T-cell (primary cell): ENCODE data around the gene PAK1. TPM values are rescaled to one million over a fixed set of nuclear protein-coding genes. Genes with fewer than 3 reads are reported as not detected.

Experiments used
- ATAC-seq, 4 experiments: fragments of 200-7000 bp in 3 of 4; fragments of 150-1000 bp in 1 of 4; cut with Tn5 transposase; replicated peaks in 1 of 4; 1 replicate in 3 of 4; 2 replicates in 1 of 4; pipeline ENCODE4 v1.10.0; 2021; ENCODE audit warnings: moderate library complexity in 3 of 4, mild to moderate bottlenecking in 2 of 4, moderate number of reproducible peaks in 1 of 4
- CTCF ChIA-PET, 2 donors: fragments of 300-600 bp; sonication (Branson Sonifier 250); formaldehyde crosslinking; loops; one replicate each; lab custom pipeline; 2022; ENCODE audit warnings: antibody characterized with exemption in 2 of 2; lab: Charles Lee
- POLR2A ChIA-PET, 2 donors: fragments of 300-600 bp; sonication (Branson Sonifier 250); formaldehyde crosslinking; loops; one replicate each; lab custom pipeline; 2022; ENCODE audit warnings: antibody characterized with exemption in 2 of 2; lab: Charles Lee
- DNase-seq, 35 experiments: peaks; one replicate each; pipeline versions ENCODE4 v3.0.0 to v3.0.0-alpha.2; 2013 to 2023
- H3K27ac ChIP-seq: one replicate; pipeline ENCODE4 v1.5.1; 2013; ENCODE audit warnings: low read length
- H3K27me3 ChIP-seq, 2 experiments: replicated peaks in 1 of 2; 1 replicate in 1 of 2; 2 replicates in 1 of 2; pipeline versions ENCODE4 v1.6.1 to v1.7.0; 2013; ENCODE audit warnings: low read length in 1 of 2, mixed read lengths in 1 of 2; ENCODE audit not compliant: control insufficient read depth in 2 of 2, insufficient read depth in 2 of 2; ENCODE audit errors: extremely low read depth in 1 of 2
- H3K36me3 ChIP-seq, 2 donors: 1 replicate in 1 of 2; 2 replicates in 1 of 2; pipeline versions ENCODE4 v1.6.1 to v1.7.0; 2013; ENCODE audit warnings: low read length in 1 of 2; ENCODE audit not compliant: control insufficient read depth in 2 of 2, insufficient read depth in 1 of 2; ENCODE audit errors: extremely low read depth in 1 of 2
- H3K4me1 ChIP-seq, 2 experiments: 1 replicate in 1 of 2; 2 replicates in 1 of 2; pipeline versions ENCODE4 v1.6.1 to v1.7.0; 2013; ENCODE audit warnings: low read length in 2 of 2, mixed read lengths in 1 of 2; ENCODE audit not compliant: insufficient read depth in 2 of 2, control insufficient read depth in 1 of 2; ENCODE audit errors: extremely low read depth in 1 of 2
- H3K4me3 ChIP-seq, 2 donors: 1 replicate in 1 of 2; 2 replicates in 1 of 2; pipeline versions ENCODE4 v1.5.1 to v1.7.0; 2013; ENCODE audit warnings: mild to moderate bottlenecking in 2 of 2, low read length in 1 of 2, moderate library complexity in 1 of 2; ENCODE audit not compliant: control insufficient read depth in 1 of 2; ENCODE audit errors: extremely low read depth in 1 of 2
- H3K9me3 ChIP-seq: 2 replicates; pipeline ENCODE4 v1.7.0; 2013
- H3K27ac Mint-ChIP-seq, 2 donors: one replicate each; pipeline ENCODE4 v1.8.0; 2020 to 2021; ENCODE audit warnings: mild to moderate bottlenecking in 2 of 2, mixed read lengths in 2 of 2
- H3K27me3 Mint-ChIP-seq, 2 donors: one replicate each; pipeline ENCODE4 v1.8.0; 2021 to 2022; ENCODE audit warnings: mixed read lengths in 2 of 2
- H3K36me3 Mint-ChIP-seq: one replicate; pipeline ENCODE4 v1.8.0; 2021; ENCODE audit warnings: mixed read lengths
- H3K4me1 Mint-ChIP-seq, 3 donors: one replicate each; pipeline ENCODE4 v1.8.0; 2020 to 2022; ENCODE audit warnings: mixed read lengths in 3 of 3, mild to moderate bottlenecking in 1 of 3
- H3K4me3 Mint-ChIP-seq, 3 donors: one replicate each; pipeline ENCODE4 v1.8.0; 2020 to 2022; ENCODE audit warnings: mild to moderate bottlenecking in 3 of 3, mixed read lengths in 3 of 3, moderate library complexity in 3 of 3
- H3K9me3 Mint-ChIP-seq, 3 donors: one replicate each; pipeline ENCODE4 v1.8.0; 2020 to 2022; ENCODE audit warnings: mixed read lengths in 3 of 3
- whole genome bisulfite sequencing: methylation state at CpG from one replicate; pipeline ENCODE4 v1.1.5; 2013; ENCODE audit warnings: missing lambda C conversion rate; ENCODE audit not compliant: insufficient coverage; 5-methylcytosine and 5-hydroxymethylcytosine counted together
- total RNA-seq, 35 experiments: library from RNA in 6 of 35; stranded (reverse) in 6 of 35; fragments of 120-200 nt in 1 of 35; gene quantifications; one replicate each; pipeline versions ENCODE4 v1.2.1 to v1.2.4 and lab custom pipeline; 2013 to 2026

The PAK1 gene
- total RNA-seq, 5 donors from 2014 or later (not counting 1 experiment from before 2014, with no cell fraction given), result 15.9 to 28.0 (median 18.7) TPM

DNA sequence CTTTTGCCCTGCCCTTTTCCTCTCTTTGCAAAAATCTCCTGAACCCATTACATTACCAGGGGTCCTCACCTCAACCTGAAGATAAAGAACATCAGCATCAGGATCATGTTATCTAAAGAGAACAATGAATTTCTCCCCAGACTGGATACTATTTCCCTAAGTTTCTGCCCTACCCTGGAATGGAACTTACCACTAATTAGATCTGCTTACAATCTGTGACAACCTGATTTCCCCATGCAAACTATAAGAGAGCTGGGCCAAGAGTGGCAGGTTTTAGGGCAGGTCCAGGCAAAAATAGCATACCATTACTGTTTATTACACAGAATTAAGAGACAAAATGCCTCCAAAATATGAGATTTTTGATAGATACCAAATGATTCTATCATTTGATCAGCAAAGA lies 114.4 kb downstream of the PAK1 start:
- ChIA-PET CTCF (interaction anchor here in 1 of 2 donors (1.0 kb wide), 1 partner anchor 12 kb away, joined by 4 read pairs; no protein-coding TSS in a partner anchor), POLR2A (no interaction called here)
- Histone ChIP-seq H3K36me3 (peaks cover 0 to 4% of the 10 kb centered on the region in 2 donors), H3K4me1 (no peaks in the 10 kb centered on the region), H3K27me3 (no peaks in the 10 kb centered on the region), H3K9me3 (no peaks in the 10 kb centered on the region), H3K4me3 (no peak overlapping the region), H3K27ac (no peak overlapping the region)
- no peaks in the 10 kb centered on the region for H3K9me3 Mint-ChIP-seq
- ATAC-seq (no peak), DNase-seq (no peak)
- H3K4me1 Mint-ChIP-seq, result no peaks in the 10 kb centered on the region
- H3K27ac Mint-ChIP-seq, result no peak overlapping the region
- no peaks in the 10 kb centered on the region for H3K27me3 Mint-ChIP-seq
- peaks cover 45% of the 10 kb centered on the region for H3K36me3 Mint-ChIP-seq
- H3K4me3 Mint-ChIP-seq, result no peak overlapping the region

DNA sequence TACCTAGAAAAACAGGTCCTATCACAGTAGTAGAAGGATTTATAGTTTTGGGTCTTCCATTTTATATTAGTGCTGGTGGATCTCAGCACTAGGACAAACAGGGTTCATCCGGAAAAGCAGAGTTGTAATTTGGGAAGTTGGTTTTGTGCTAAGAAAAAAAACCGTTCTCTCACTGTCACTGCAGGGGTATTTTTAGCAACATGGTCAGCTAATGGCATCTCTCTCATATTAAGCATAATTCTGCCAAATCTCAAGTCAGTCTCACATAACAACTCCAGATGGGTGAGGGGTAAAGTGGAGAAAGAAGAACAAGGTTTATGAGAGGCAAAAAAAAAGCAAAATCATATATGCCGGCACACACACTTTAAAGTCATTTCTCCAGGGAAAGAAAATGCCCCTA lies 120.8 kb downstream of the PAK1 start:
- no peaks in the 10 kb centered on the region for H3K9me3 ChIP-seq
- no peak overlapping the region for H3K27ac ChIP-seq
- H3K4me1 ChIP-seq, result no peaks in the 10 kb centered on the region
- no CpG with 5 or more reads among the region's 3 CpGs for WGBS
- Mint-ChIP-seq H3K9me3 (no peaks in the 10 kb centered on the region), H3K27ac (no peak overlapping the region), H3K36me3 (peaks cover 23% of the 10 kb centered on the region), H3K4me1 (no peaks in the 10 kb centered on the region), H3K4me3 (no peak overlapping the region), H3K27me3 (no peaks in the 10 kb centered on the region)
- DNase-seq, result no peak
- CTCF ChIA-PET, result no interaction called here
- POLR2A ChIA-PET, result no interaction called here
- no peak for ATAC-seq
- peaks cover 0 to 4% of the 10 kb centered on the region in 2 donors for H3K36me3 ChIP-seq
- no peak overlapping the region for H3K4me3 ChIP-seq
- H3K27me3 ChIP-seq, result no peaks in the 10 kb centered on the region

DNA sequence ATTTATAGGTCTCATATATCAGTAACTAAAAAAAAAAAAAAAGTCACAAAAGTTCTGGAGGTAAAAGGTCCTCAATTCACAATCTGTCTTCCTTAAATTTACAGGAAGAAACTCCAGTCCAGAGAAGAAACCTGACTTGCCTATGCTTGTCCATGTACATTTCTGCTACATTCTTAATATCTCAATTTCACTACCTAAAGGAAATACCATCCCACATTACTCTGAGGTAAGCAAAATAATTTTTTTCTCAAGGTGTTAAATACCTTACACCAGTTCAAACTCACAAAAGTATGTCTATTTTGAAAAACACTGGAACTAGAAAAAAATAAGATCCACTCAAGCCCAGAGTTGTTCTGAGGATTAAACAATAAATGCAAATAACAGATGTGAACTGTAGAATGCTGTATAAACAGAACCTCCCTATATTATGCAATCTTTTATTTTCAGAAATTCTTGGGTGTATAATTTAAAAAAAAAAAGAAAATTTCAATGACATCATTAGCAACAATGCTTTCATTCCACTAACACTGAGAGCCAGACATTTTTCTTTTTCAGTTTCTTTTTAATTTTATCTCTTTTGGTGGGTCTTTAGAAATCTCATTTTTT lies 122.5 kb downstream of the PAK1 start:
- Histone ChIP-seq H3K27ac (no peak overlapping the region), H3K27me3 (no peaks in the 10 kb centered on the region), H3K9me3 (no peaks in the 10 kb centered on the region), H3K4me3 (no peak overlapping the region), H3K4me1 (no peaks in the 10 kb centered on the region), H3K36me3 (peaks cover 0 to 4% of the 10 kb centered on the region in 2 donors)
- ChIA-PET CTCF (interaction anchor here in 1 of 2 donors (0.6 kb wide), 1 partner anchor 118 kb away, joined by 4 read pairs; no protein-coding TSS in a partner anchor), POLR2A (no interaction called here)
- Mint-ChIP-seq H3K4me1 (no peaks in the 10 kb centered on the region), H3K4me3 (no peak overlapping the region), H3K36me3 (peaks cover 28% of the 10 kb centered on the region), H3K27ac (no peak overlapping the region), H3K9me3 (no peaks in the 10 kb centered on the region), H3K27me3 (no peaks in the 10 kb centered on the region)
- no peak for DNase-seq
- ATAC-seq, result no peak

DNA sequence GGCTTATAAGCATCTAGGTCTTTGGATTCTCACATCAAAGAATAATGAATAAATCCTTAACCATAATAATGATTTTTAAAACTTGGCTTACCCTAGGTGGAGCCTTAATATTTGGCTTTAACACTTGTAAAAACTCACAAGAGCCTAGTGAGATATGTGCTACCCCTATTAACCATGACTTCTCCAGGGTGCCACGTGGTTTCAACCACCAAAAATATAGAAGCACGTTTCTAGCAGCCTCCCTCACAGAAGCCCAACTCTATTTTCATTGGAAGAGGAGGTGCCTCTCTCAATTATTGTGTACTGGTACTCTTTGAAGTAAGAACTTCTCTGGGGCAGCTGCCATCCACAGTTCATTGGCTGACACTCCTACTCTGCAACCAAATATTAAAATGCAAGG lies 125.9 kb downstream of the PAK1 start:
- Mint-ChIP-seq H3K27ac (no peak overlapping the region), H3K4me1 (no peaks in the 10 kb centered on the region), H3K9me3 (no peaks in the 10 kb centered on the region), H3K27me3 (no peaks in the 10 kb centered on the region), H3K4me3 (no peak overlapping the region), H3K36me3 (peaks cover 46% of the 10 kb centered on the region)
- no peaks in the 10 kb centered on the region for H3K27me3 ChIP-seq
- no peak overlapping the region for H3K4me3 ChIP-seq
- ChIA-PET CTCF (no interaction called here), POLR2A (no interaction called here)
- no peak overlapping the region for H3K27ac ChIP-seq
- H3K9me3 ChIP-seq, result no peaks in the 10 kb centered on the region
- H3K36me3 ChIP-seq, result peaks cover 0 to 2% of the 10 kb centered on the region in 2 donors
- ATAC-seq (no peak), DNase-seq (no peak)
- WGBS, result no CpG with 5 or more reads among the region's 2 CpGs
- H3K4me1 ChIP-seq, result no peaks in the 10 kb centered on the region

DNA sequence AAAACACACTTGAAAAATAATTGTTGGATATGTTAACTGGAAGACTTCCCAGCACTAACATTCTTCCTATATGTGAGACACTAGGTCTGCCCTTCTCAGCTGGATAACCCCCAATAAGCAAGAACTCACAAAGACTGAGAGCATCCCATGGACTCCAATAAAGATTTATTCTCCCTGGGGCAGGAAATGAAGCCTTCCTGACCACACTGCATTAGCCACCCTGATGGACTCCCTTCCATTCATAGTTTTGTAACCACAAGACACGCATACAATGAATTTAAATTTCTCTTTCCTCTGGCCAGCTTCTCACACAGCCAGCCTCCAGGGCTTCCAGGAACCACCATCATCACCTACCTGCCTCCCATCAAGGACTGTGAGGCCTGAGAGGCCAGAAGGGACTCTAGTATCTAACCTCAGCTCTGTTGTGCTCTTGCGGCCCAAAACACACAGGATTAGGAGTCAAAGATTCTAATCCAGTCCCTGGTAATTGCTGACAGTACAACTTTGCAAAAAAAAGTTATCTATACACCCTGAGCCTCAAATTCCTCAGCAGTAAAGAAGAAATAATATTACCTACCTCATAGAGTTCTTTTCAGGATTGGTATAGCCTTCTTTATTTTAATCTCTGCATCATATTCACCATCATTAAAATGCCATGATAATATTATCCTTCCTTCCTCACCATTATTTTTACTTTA lies 126.8 kb downstream of the PAK1 start:
- no peak for ATAC-seq
- Histone ChIP-seq H3K36me3 (peaks cover 0 to 2% of the 10 kb centered on the region in 2 donors), H3K27ac (no peak overlapping the region), H3K27me3 (no peaks in the 10 kb centered on the region), H3K4me3 (no peak overlapping the region), H3K9me3 (no peaks in the 10 kb centered on the region), H3K4me1 (no peaks in the 10 kb centered on the region)
- DNase-seq, result no peak
- H3K27me3 Mint-ChIP-seq, result no peaks in the 10 kb centered on the region
- no peaks in the 10 kb centered on the region for H3K4me1 Mint-ChIP-seq
- H3K9me3 Mint-ChIP-seq, result no peaks in the 10 kb centered on the region
- CTCF ChIA-PET, result no interaction called here
- H3K36me3 Mint-ChIP-seq, result peaks cover 54% of the 10 kb centered on the region
- 100% methylated on average over 2 of the region's 2 CpGs for WGBS
- POLR2A ChIA-PET, result no interaction called here
- H3K4me3 Mint-ChIP-seq, result no peak overlapping the region
- H3K27ac Mint-ChIP-seq, result no peak overlapping the region

DNA sequence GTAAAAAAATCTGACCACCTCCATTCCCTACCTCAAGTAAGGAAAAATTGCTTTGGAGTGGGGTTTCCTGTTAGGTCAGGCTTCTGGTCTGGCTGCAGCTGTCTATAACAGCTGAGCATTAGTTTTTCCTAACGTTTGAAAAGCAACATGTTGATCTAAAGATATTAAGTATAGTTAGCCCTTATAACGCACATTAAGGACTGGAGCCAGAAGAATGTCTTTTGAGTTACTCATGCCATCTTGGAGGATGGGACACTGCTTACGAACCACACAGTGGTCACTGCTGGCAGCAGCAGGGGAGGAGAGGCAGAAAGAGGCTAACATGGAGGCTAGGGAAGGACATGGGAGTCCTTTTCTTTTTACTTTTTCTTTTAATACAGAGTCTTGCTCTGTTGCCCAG lies 128.3 kb downstream of the PAK1 start:
- no peaks in the 10 kb centered on the region for H3K9me3 Mint-ChIP-seq
- Histone ChIP-seq H3K4me3 (no peak overlapping the region), H3K27ac (no peak overlapping the region), H3K4me1 (no peaks in the 10 kb centered on the region), H3K27me3 (no peaks in the 10 kb centered on the region), H3K9me3 (no peaks in the 10 kb centered on the region), H3K36me3 (peaks cover 0 to 7% of the 10 kb centered on the region in 2 donors)
- peaks cover 67% of the 10 kb centered on the region for H3K36me3 Mint-ChIP-seq
- ChIA-PET CTCF (no interaction called here), POLR2A (no interaction called here)
- DNase-seq (no peak), ATAC-seq (no peak)
- WGBS, result 93% methylated on average over 3 of the region's 3 CpGs
- no peaks in the 10 kb centered on the region for H3K27me3 Mint-ChIP-seq
- H3K4me3 Mint-ChIP-seq, result no peak overlapping the region
- no peak overlapping the region for H3K27ac Mint-ChIP-seq
- H3K4me1 Mint-ChIP-seq, result no peaks in the 10 kb centered on the region
